IPS-18c (cell line): ENCODE results near the gene RAB24.
"Not testable (repeated sequence)": the region's sequence is repeated elsewhere in the genome, so short reads cannot be mapped to it uniquely, and the experiment has no call there.

ENCODE experiments used
- H3K4me3 ChIP-seq: 2 replicates; pipeline ENCODE4 v1.7.0; 2013; ENCODE audit warnings: low read depth, mild to moderate bottlenecking, low read length, moderate library complexity; ENCODE audit not compliant: insufficient read depth
- H3K9me3 ChIP-seq: one replicate; pipeline ENCODE4 v1.6.1; 2013; ENCODE audit warnings: mild to moderate bottlenecking, low read length, moderate library complexity; ENCODE audit not compliant: control insufficient read depth, insufficient read depth

Gene RAB24

GRCh38 chr5:177314376-177315342, 11.1 kb upstream of the RAB24 start:
- Histone ChIP-seq H3K4me3 (no peak overlapping the region), H3K9me3 (no peaks in the 10 kb centered on the region)

GRCh38 chr5:177313561-177314259, 10.2 kb upstream of the RAB24 start:
- no peaks in the 10 kb centered on the region for H3K9me3 ChIP-seq

GRCh38 chr5:177312649-177313181, 9.2 kb upstream of the RAB24 start:
- Histone ChIP-seq H3K9me3 (no peaks in the 10 kb centered on the region), H3K4me3 (peak overlapping the region; percentile 59)

More at GRCh38 chr5:177313561-177314259, 10.2 kb upstream of the RAB24 start:
- H3K4me3 ChIP-seq: no peak overlapping the region

GRCh38 chr5:177311723-177312648, 8.5 kb upstream of the RAB24 start, which contains the start of gene MXD3:
Gene MXD3 (minus strand): TSS chr5:177311898. CDS start chr5:177311830, 68 bp downstream.
- H3K4me3 ChIP-seq: peak within 1 kb of the TSS; percentile 78
- no peaks in the 10 kb centered on the region for H3K9me3 ChIP-seq

- no peaks in the 10 kb centered on the region for H3K9me3 ChIP-seq
- H3K4me3 ChIP-seq: peak overlapping the region; percentile 78
Observed at GRCh38 chr5:177311392-177311722, 7.8 kb upstream of the RAB24 start.

GRCh38 chr5:177310757-177311391, 7.4 kb upstream of the RAB24 start:
- H3K4me3 ChIP-seq: peak overlapping the region; percentile 78
- no peaks in the 10 kb centered on the region for H3K9me3 ChIP-seq

GRCh38 chr5:177310332-177310731, 6.8 kb upstream of the RAB24 start:
- Histone ChIP-seq H3K4me3 (no peak overlapping the region), H3K9me3 (no peaks in the 10 kb centered on the region)

GRCh38 chr5:177309351-177310191, 6.1 kb upstream of the RAB24 start:
- no peak overlapping the region for H3K4me3 ChIP-seq

GRCh38 chr5:177308740-177309139, 5.2 kb upstream of the RAB24 start:
- no peak overlapping the region for H3K4me3 ChIP-seq
- H3K9me3 ChIP-seq: no peaks in the 10 kb centered on the region

More at GRCh38 chr5:177309351-177310191, 6.1 kb upstream of the RAB24 start:
- H3K9me3 ChIP-seq: no peaks in the 10 kb centered on the region

- no peak overlapping the region for H3K4me3 ChIP-seq
- H3K9me3 ChIP-seq: no peaks in the 10 kb centered on the region
Observed at GRCh38 chr5:177307544-177308363, 4.2 kb upstream of the RAB24 start.

- H3K9me3 ChIP-seq: no peaks in the 10 kb centered on the region
- no peak overlapping the region for H3K4me3 ChIP-seq
Observed at GRCh38 chr5:177306674-177307543, 3.4 kb upstream of the RAB24 start.

GRCh38 chr5:177306103-177306640, 2.7 kb upstream of the RAB24 start:
- H3K4me3 ChIP-seq, H3K9me3 ChIP-seq: not testable (repeated sequence)

- Histone ChIP-seq H3K4me3 (peak overlapping the region; percentile 91), H3K9me3 (no peaks in the 10 kb centered on the region)
Observed at GRCh38 chr5:177304392-177305119, 1.0 kb upstream of the RAB24 start.
